Left lobe of liver (tissue), 2 donors: ENCODE results near the gene DPEP3. TPM values are rescaled to one million over a fixed set of nuclear protein-coding genes. Genes with fewer than 3 reads are reported as not detected.
"Not testable (repeated sequence)": the region's sequence is repeated elsewhere in the genome, so short reads cannot be mapped to it uniquely, and the experiment has no call there.

Source experiments
- ATAC-seq: fragments of 200-7000 bp; cut with Tn5 transposase; one replicate; pipeline ENCODE4 v1.9.1; 2020; ENCODE audit warnings: mild to moderate bottlenecking, moderate library complexity
- DNase-seq: peaks from one replicate; pipeline ENCODE4 v3.0.0-alpha.2; 2020; ENCODE audit warnings: low spot score
- total RNA-seq: library from RNA; stranded (reverse); gene quantifications from one replicate; pipeline ENCODE4 v1.2.1, GENCODE V29; 2021
- donor health status: DM: no; HTN: no; CAD: no; lungs with moderate emphysema.
- donor health status: DM: no; HTN: yes; CAD: no.

The DPEP3 gene
- not detected for total RNA-seq

- no peak for DNase-seq
These were observed at the start of gene DPEP3 for GRCh38 chr16:67979955-67980678. Gene DPEP3, minus strand, starts transcription at chr16:67980499. Its CDS starts 119 bp downstream, at chr16:67980380.

GRCh38 chr16:68028996-68029395 lies 48.7 kb upstream of the DPEP3 start:
- ATAC-seq (no peak), DNase-seq (no peak)

More at GRCh38 chr16:67979955-67980678, at the start of gene DPEP3:
- ATAC-seq: no peak

GRCh38 chr16:68022728-68023537 lies 42.6 kb upstream of the DPEP3 start, which contains the start of the genes DDX28 and DUS2:
Gene DDX28, minus strand, starts transcription at chr16:68023232. Its CDS starts 30 bp downstream, at chr16:68023202.
Gene DUS2, plus strand, starts transcription at chr16:68023284. Its CDS starts 14,740 bp downstream, at chr16:68038024.
- DNase-seq: peak; percentile 97
- ATAC-seq: peak; percentile 97

- DNase-seq: no peak
- peak; percentile 12 for ATAC-seq
These were observed 42.0 kb upstream of the DPEP3 start for GRCh38 chr16:68022278-68022727.

GRCh38 chr16:68021490-68021889 lies 41.2 kb upstream of the DPEP3 start:
- ATAC-seq (no peak), DNase-seq (no peak)

- no peak for DNase-seq
- ATAC-seq: no peak
These were observed 38.9 kb upstream of the DPEP3 start for GRCh38 chr16:68019167-68019680.

- DNase-seq (no peak), ATAC-seq (no peak)
These were observed 35.4 kb upstream of the DPEP3 start, which contains the start of gene DPEP2NB for GRCh38 chr16:68015681-68016080. Gene DPEP2NB, minus strand, starts transcription at chr16:68015911. Its CDS starts 141 bp downstream, at chr16:68015770.

- no peak for ATAC-seq
- DNase-seq: no peak
These were observed 33.1 kb upstream of the DPEP3 start for GRCh38 chr16:68013440-68013839.

- not testable (repeated sequence) for ATAC-seq, DNase-seq
These were observed 29.6 kb upstream of the DPEP3 start for GRCh38 chr16:68009872-68010271.

GRCh38 chr16:68009157-68009735 lies 28.9 kb upstream of the DPEP3 start:
- no peak for DNase-seq
- ATAC-seq: no peak

GRCh38 chr16:68005786-68006286 lies 25.5 kb upstream of the DPEP3 start:
- ATAC-seq (peak; percentile 70), DNase-seq (no peak)

- DNase-seq: no peak
- ATAC-seq: no peak
These were observed 24.9 kb upstream of the DPEP3 start for GRCh38 chr16:68005211-68005610.

- ATAC-seq (no peak), DNase-seq (no peak)
These were observed 22.7 kb upstream of the DPEP3 start for GRCh38 chr16:68003031-68003430.

GRCh38 chr16:68000450-68000849 lies 20.2 kb upstream of the DPEP3 start:
- ATAC-seq (peak; percentile 57), DNase-seq (no peak)

- DNase-seq (no peak), ATAC-seq (peak; percentile 44)
These were observed 19.7 kb upstream of the DPEP3 start for GRCh38 chr16:67999985-68000384.

GRCh38 chr16:67998779-67999688 lies 18.7 kb upstream of the DPEP3 start, which contains the start of gene DPEP2:
Gene DPEP2, minus strand, starts transcription at chr16:67999484. Its CDS starts 6,272 bp downstream, at chr16:67993212.
- DNase-seq: not testable (repeated sequence)
- peak; percentile 65 for ATAC-seq

- not testable (repeated sequence) for ATAC-seq, DNase-seq
These were observed 18.0 kb upstream of the DPEP3 start for GRCh38 chr16:67998231-67998778.

- DNase-seq: no peak
- ATAC-seq: no peak
These were observed 16.4 kb upstream of the DPEP3 start for GRCh38 chr16:67996666-67997065.

- DNase-seq (no peak), ATAC-seq (no peak)
These were observed 15.1 kb upstream of the DPEP3 start for GRCh38 chr16:67995423-67995822.
